Upper lobe of left lung (tissue), 4 donors: ENCODE results near the gene PSMG4.

Experiments used
- EP300 ChIP-seq, 4 donors: sonication (generic); formaldehyde crosslinking; IDR thresholded peaks; one replicate each; pipeline ENCODE4 v1.5.1; 2017; ENCODE audit warnings: antibody characterized with exemption in 4 of 4, control low read depth in 2 of 4
- TF ChIP-seq, protein P1 (sequence below), 6 experiments: fragments of 450-650 bp in 4 of 6; fragments of 200-600 bp in 2 of 6; sonication (generic) in 2 of 6; IDR thresholded peaks; one replicate each; pipeline ENCODE4 v1.5.1; 2016 to 2019; ENCODE audit warnings: antibody characterized with exemption in 6 of 6

GRCh38 chr6:3230900-3231246 is 27.9 kb upstream of the PSMG4 start:
- TF ChIP-seq, protein P1, sequence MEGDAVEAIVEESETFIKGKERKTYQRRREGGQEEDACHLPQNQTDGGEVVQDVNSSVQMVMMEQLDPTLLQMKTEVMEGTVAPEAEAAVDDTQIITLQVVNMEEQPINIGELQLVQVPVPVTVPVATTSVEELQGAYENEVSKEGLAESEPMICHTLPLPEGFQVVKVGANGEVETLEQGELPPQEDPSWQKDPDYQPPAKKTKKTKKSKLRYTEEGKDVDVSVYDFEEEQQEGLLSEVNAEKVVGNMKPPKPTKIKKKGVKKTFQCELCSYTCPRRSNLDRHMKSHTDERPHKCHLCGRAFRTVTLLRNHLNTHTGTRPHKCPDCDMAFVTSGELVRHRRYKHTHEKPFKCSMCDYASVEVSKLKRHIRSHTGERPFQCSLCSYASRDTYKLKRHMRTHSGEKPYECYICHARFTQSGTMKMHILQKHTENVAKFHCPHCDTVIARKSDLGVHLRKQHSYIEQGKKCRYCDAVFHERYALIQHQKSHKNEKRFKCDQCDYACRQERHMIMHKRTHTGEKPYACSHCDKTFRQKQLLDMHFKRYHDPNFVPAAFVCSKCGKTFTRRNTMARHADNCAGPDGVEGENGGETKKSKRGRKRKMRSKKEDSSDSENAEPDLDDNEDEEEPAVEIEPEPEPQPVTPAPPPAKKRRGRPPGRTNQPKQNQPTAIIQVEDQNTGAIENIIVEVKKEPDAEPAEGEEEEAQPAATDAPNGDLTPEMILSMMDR (IDR thresholded peaks at IDR 0.05), result no peak
- no peak for TF ChIP-seq EP300 (IDR thresholded peaks at IDR 0.05)
